HL-60 (cell line): ENCODE results near the gene DLX2.

Source experiments
- DNase-seq, 2 experiments: peaks; one replicate each; pipeline ENCODE4 v3.0.0-alpha.2; 2010 to 2020; ENCODE audit warnings: low read depth in 1 of 2, low spot score in 1 of 2
- H3K27ac ChIP-seq: fragments of 250-450 bp; sonication (Bioruptor Pico); replicated peaks from 2 replicates; pipeline ENCODE4 v1.5.1; 2020; ENCODE audit warnings: mild to moderate bottlenecking, moderate library complexity
- H3K27me3 ChIP-seq: fragments of 250-450 bp; sonication (Bioruptor Pico); 2 replicates; pipeline ENCODE4 v1.5.1; 2021; ENCODE audit warnings: mild to moderate bottlenecking, moderate library complexity; ENCODE audit not compliant: insufficient read depth, poor library complexity, severe bottlenecking
- H3K4me3 ChIP-seq: replicated peaks from 2 replicates; pipeline ENCODE4 v1.5.1; 2011; ENCODE audit warnings: mild to moderate bottlenecking, control low read depth, low read length; ENCODE audit not compliant: insufficient read depth
- GABPA ChIP-seq: IDR thresholded peaks from 2 replicates; pipeline ENCODE4 v1.6.1; 2012; ENCODE audit warnings: low read depth
- POLR2AphosphoS5 ChIP-seq: IDR thresholded peaks from 2 replicates; pipeline ENCODE4 v1.6.1; 2012; ENCODE audit warnings: low read depth
- SPI1 ChIP-seq: IDR thresholded peaks from 2 replicates; pipeline ENCODE4 v1.6.1; 2012; ENCODE audit warnings: low read depth, mild to moderate bottlenecking, borderline replicate concordance
- TF ChIP-seq, protein P1 (sequence below): IDR thresholded peaks from one replicate; pipeline ENCODE4 v1.5.1; 2011; ENCODE audit warnings: low read length, control low read depth, inconsistent platforms; ENCODE audit not compliant: insufficient read depth
- TF ChIP-seq, protein P2 (sequence below): IDR thresholded peaks from 2 replicates; pipeline ENCODE4 v1.6.1; 2012; ENCODE audit warnings: low read depth; ENCODE audit not compliant: insufficient replicate concordance

The DLX2 gene

DNA sequence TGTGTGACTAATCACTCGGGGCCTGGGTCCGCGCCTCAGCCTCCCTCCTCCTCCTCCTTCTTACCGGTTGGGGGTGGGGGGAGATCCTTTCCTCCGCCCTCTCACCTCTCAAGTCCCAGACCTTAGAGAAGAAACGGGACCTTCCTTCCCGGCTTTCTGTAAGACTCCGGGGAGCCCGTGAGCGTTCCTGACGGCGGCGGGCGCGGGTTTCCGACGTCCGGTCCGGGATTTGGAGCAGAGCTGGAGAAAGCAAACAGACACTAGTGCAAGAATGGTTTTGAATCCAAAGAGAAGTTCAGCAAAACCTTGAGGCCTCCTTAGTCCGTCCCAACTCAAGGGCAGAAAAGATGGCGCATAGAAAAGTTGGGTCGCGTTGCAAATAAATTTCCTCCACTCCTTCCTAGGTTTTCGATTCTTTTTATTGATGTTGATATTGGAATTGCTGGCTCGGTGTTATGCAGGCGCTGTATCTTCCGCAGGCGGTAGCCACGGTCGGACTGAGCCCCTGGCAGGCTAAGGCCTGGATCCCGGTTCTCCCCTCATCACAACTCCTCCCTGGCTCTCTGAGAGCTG, 15.4 kb downstream of the DLX2 start:
- no peak for TF ChIP-seq GABPA
- no peak for TF ChIP-seq POLR2AphosphoS5
- TF ChIP-seq SPI1: no peak
- TF ChIP-seq, protein P1, sequence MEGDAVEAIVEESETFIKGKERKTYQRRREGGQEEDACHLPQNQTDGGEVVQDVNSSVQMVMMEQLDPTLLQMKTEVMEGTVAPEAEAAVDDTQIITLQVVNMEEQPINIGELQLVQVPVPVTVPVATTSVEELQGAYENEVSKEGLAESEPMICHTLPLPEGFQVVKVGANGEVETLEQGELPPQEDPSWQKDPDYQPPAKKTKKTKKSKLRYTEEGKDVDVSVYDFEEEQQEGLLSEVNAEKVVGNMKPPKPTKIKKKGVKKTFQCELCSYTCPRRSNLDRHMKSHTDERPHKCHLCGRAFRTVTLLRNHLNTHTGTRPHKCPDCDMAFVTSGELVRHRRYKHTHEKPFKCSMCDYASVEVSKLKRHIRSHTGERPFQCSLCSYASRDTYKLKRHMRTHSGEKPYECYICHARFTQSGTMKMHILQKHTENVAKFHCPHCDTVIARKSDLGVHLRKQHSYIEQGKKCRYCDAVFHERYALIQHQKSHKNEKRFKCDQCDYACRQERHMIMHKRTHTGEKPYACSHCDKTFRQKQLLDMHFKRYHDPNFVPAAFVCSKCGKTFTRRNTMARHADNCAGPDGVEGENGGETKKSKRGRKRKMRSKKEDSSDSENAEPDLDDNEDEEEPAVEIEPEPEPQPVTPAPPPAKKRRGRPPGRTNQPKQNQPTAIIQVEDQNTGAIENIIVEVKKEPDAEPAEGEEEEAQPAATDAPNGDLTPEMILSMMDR: no peak
- DNase-seq: no peak
- Histone ChIP-seq H3K4me3 (peak overlapping the region; percentile 70; the same call in 1 of the 2 replicates), H3K27ac (no peak overlapping the region), H3K27me3 (peaks cover 78% of the 10 kb centered on the region)

DNA sequence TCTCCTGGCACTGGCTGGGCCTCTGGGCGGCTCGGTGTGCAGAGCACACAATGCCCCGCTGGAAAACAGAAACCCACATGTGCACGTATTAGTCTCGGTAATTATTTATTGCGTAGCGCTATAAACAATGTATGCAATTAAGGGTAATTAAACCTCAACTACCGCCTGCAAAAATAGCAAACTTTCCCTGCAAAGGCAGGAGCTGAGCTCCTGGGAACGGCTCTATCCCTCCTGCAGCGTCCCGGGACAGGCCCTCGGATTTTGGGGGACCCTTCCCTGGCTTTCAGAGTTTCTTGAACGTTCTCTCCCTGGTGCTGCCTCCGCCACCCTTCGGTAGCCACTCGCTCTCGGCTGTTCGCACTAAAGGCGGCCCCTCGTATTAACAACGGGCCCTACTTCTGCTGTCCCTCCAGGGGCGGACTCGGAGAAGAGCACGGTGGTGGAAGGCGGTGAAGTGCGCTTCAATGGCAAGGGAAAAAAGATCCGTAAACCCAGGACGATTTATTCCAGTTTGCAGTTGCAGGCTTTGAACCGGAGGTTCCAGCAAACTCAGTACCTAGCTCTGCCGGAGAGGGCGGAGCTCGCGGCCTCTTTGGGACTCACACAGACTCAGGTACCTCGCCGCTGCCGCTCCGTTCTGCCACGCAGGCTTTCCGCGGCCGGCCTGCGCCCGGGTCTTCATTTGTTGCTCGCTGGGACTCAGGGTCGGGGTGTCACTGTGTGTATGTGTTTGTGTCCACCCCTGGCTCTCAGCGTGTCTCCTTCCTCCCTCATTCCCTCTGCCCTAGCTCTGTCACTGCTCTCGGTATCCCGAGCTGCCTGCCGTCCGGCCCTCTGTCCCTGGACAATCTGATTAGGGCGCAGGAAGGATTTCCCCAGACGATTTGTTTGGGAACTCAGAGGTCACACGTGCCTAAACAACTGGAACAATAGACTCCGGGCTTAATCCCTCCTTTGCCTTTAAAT, 16.2 kb downstream of the DLX2 start:
- peak overlapping the region; percentile 70 for H3K4me3 ChIP-seq
- peak in 1 of 2 experiments; percentile 42 for DNase-seq
- H3K27ac ChIP-seq: no peak overlapping the region
- TF ChIP-seq GABPA (no peak), SPI1 (no peak), POLR2AphosphoS5 (no peak)
- TF ChIP-seq, protein P2, sequence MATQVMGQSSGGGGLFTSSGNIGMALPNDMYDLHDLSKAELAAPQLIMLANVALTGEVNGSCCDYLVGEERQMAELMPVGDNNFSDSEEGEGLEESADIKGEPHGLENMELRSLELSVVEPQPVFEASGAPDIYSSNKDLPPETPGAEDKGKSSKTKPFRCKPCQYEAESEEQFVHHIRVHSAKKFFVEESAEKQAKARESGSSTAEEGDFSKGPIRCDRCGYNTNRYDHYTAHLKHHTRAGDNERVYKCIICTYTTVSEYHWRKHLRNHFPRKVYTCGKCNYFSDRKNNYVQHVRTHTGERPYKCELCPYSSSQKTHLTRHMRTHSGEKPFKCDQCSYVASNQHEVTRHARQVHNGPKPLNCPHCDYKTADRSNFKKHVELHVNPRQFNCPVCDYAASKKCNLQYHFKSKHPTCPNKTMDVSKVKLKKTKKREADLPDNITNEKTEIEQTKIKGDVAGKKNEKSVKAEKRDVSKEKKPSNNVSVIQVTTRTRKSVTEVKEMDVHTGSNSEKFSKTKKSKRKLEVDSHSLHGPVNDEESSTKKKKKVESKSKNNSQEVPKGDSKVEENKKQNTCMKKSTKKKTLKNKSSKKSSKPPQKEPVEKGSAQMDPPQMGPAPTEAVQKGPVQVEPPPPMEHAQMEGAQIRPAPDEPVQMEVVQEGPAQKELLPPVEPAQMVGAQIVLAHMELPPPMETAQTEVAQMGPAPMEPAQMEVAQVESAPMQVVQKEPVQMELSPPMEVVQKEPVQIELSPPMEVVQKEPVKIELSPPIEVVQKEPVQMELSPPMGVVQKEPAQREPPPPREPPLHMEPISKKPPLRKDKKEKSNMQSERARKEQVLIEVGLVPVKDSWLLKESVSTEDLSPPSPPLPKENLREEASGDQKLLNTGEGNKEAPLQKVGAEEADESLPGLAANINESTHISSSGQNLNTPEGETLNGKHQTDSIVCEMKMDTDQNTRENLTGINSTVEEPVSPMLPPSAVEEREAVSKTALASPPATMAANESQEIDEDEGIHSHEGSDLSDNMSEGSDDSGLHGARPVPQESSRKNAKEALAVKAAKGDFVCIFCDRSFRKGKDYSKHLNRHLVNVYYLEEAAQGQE: no peak
- TF ChIP-seq, protein P1: no peak
- H3K27me3 ChIP-seq: peaks cover 81% of the 10 kb centered on the region

DNA sequence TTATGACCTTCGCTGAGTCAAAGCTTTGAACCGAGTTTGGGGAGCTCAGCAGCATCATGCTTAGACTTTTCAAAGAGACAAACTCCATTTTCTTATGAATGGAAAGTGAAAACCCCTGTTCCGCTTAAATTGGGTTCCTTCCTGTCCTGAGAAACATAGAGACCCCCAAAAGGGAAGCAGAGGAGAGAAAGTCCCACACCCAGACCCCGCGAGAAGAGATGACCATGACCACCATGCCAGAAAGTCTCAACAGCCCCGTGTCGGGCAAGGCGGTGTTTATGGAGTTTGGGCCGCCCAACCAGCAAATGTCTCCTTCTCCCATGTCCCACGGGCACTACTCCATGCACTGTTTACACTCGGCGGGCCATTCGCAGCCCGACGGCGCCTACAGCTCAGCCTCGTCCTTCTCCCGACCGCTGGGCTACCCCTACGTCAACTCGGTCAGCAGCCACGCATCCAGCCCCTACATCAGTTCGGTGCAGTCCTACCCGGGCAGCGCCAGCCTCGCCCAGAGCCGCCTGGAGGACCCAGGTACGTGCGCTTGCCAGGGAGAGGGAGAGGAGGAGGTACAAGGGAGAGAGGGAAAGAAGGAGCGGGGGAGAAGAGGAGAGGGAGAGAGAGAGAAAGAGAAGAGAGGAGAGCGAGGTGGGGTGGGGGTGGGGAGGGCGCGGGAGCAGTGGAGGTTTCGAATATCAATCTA, 17.1 kb downstream of the DLX2 start, which contains the start of gene DLX1:
Gene DLX1 (plus strand): TSS at position 48 of the 700 bp plus-strand sequence. CDS start 171 bp downstream, at position 219.
- DNase-seq: no peak
- TF ChIP-seq, protein P2: no peak
- TF ChIP-seq GABPA: no peak
- TF ChIP-seq SPI1: no peak
- TF ChIP-seq, protein P1: no peak
- TF ChIP-seq POLR2AphosphoS5: no peak
- peak within 1 kb of the TSS; percentile 70 for H3K4me3 ChIP-seq
- H3K27ac ChIP-seq: 0 out of 2 replicates have a peak within 1 kb of the TSS, but pooled peaks have one; percentile 1
- H3K27me3 ChIP-seq: peaks cover 82% of the 10 kb centered on the region
